GM19328 (cell line): Measurements from ENCODE around the gene MASP1.

Experiments
- ATAC-seq: cut with Tn5 transposase; IDR thresholded peaks from one replicate; pipeline ENCODE4 v1.9.1; 2021; ENCODE audit warnings: mild to moderate bottlenecking, moderate library complexity; ENCODE audit not compliant: unreplicated experiment

Gene MASP1

GRCh38 chr3:187295316-187296034, 3.9 kb upstream of the MASP1 start:
- no peak for ATAC-seq

DNA sequence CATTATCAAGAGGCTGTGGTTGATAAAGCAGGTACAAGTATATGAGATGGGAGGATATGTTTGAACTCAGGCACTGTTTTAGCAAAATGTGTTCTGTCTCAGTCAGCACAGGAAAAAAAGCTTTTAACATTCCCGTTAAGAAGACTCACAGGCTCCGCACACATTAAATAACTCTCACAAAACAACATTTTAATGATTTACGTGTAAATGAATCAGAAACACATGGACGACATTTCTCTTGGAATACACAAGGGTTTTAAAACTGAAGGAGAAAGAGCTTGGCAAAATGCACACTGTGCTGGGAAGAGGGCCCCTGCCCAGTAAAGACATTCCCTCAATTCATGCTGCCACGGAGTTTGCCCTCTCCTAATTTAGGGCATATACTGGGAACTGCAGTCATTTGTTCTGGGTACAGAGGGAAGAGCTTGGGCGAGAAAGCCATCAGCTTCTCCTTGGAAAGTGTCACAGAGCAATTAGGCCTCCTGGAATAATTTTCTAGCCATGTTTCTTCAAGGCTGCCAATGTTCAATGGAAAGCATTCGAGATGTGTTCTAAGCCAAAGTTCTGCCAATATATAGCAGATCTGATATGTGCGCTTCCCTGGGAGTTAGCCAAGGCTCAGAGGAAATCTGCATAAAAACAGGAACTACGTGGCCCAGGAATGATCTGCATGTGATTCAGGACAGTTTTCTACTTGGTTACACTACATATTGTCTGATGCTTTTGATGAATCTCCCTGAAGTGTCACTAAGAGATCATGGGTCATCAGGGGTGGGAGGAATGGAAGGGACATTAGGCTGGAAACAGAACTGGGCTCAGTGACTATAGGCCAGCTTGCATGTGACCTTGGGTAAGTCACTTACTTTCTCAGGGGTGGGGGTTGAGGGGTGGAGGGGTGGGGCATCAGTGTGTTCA, 2.2 kb upstream of the MASP1 start:
- ATAC-seq: no peak

DNA sequence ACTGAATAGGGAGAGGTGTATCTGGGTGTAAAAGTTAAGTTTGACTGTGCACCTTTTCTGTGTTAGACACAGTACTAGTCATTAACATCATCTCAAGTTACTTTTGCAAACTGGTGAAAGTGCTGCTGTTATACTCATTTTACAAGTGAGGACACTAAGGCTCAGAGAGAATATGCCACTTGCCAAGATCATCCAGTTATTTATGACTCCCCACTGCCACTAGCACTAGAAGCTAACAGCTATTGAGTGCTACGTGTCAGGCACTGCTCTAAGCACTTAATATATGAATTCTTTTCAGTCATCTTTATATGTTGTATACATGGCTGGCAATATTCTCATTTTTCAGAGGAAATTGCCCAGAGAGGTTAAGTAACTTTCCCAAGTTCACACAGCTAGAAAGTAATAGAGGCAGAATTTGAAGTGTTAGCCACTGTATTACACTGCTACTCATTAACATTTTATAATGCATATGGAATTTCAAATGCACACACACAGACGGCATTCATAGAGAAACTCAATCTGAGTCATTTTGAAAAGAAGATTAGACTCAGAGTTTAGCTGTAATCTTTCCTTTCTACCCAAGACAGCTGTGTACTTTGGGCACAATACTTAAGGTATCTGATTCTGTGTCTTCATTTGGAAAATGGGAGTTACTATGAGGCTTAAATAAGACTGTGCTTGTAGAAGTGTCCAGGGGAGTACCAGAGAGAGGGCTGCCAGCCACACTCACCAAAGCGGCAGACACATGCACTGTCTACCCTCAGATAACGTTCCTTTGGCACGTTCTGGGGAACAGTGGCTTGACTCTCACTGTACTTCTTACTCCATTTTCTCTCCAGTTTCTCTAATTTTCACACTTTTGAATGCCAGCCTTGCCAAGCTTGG, 1.3 kb upstream of the MASP1 start:
- no peak for ATAC-seq

DNA sequence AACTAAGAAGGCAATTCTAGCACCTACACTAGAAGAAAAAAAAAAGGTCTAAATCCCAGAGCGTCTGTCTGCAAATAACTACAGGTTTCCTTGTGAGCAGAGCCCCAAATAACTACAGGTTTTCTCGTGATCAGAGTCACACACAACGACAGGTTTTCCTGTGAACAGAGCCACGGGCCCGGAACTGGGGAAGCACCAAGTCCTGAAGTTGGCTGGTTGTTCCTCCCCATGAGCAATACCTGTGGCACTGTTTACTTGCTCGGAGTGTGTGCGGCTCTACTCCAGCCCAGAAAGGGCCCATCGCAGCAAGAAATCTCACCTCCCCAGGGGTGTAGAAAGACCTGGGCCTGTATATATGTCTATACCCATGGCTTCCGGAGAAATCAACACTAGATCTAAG, 644 bp upstream of the MASP1 start:
- no peak for ATAC-seq

GRCh38 chr3:187291001-187291511, 481 bp downstream of the MASP1 start:
- ATAC-seq: no peak

- no peak for ATAC-seq
Measured at GRCh38 chr3:187290503-187290902, 1.0 kb downstream of the MASP1 start.

DNA sequence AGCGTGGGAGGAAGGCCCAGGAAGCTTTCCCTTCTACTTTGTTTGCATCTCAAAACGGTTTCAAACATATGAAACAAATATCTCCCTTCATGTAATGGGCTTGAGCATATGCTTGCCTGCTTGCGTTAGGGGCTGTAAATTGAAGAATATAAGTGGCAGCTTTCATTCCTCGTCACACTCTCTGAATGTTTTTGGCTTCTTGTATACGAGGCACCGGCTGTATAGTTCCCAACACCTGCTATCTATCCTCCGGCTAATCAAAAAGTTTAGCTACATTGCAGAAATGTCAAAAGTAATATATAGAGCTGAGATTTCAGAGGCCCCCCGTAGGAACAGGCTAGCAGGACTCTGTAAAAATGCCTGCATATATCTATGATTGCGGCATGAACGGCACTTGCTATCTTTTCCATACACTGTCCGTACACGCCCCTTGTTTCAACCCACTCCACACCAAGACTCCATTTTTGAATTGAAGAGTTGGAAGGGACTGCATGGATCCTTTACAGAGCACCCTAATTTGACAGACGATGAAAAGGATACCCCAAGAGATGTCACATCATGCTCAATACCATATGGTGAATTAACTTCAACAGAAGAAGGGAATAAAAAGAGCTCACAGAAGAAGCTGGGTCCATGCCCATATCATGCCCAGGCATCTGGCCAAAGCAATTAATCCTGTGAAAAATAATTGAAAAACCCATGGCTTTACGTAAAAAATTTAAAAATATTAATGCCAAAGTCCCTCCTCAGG, 2.5 kb downstream of the MASP1 start:
- ATAC-seq: no peak

- no peak for ATAC-seq
Measured at GRCh38 chr3:187288131-187288854, 3.2 kb downstream of the MASP1 start.

GRCh38 chr3:187287256-187287655, 4.3 kb downstream of the MASP1 start:
- ATAC-seq: no peak

GRCh38 chr3:187286467-187287059, 5.0 kb downstream of the MASP1 start:
- no peak for ATAC-seq

GRCh38 chr3:187281191-187281714, 10.3 kb downstream of the MASP1 start:
- ATAC-seq: no peak

GRCh38 chr3:187280644-187281043, 10.9 kb downstream of the MASP1 start:
- ATAC-seq: no peak

GRCh38 chr3:187277129-187277462, 14.4 kb downstream of the MASP1 start:
- ATAC-seq: no peak

GRCh38 chr3:187276397-187277128, 15.0 kb downstream of the MASP1 start:
- no peak for ATAC-seq

- ATAC-seq: no peak
Measured at GRCh38 chr3:187274977-187275338, 16.6 kb downstream of the MASP1 start.

GRCh38 chr3:187274315-187274976, 17.1 kb downstream of the MASP1 start:
- ATAC-seq: no peak

GRCh38 chr3:187271582-187271981, 20.0 kb downstream of the MASP1 start:
- no peak for ATAC-seq

DNA sequence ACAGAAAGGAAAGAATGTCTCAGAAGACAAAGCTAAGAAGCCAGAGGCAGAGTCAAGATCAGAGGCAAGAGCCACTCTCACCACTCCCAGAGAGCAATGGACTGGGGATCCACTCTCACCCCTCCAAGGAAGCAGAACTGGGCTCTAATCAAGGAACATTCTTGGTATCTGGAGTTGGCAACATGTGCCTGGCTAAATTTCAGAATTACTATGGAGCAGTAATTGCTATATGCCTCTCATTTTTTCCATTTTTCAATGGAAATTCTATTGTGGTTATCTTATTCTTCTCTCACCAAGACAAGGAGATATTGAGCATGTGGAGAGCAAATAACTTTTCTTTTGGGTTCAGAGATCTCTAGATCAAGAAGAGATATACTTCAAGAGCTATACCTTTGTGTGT, 22.1 kb downstream of the MASP1 start:
- ATAC-seq: no peak
